ENCODE measurements around the gene ANAPC10. TPM values are rescaled to one million over a fixed set of nuclear protein-coding genes. Genes with fewer than 3 reads are reported as not detected.

The ANAPC10 gene
- total RNA-seq, 1 donor from 2014 or later = 27.1 TPM

DNA sequence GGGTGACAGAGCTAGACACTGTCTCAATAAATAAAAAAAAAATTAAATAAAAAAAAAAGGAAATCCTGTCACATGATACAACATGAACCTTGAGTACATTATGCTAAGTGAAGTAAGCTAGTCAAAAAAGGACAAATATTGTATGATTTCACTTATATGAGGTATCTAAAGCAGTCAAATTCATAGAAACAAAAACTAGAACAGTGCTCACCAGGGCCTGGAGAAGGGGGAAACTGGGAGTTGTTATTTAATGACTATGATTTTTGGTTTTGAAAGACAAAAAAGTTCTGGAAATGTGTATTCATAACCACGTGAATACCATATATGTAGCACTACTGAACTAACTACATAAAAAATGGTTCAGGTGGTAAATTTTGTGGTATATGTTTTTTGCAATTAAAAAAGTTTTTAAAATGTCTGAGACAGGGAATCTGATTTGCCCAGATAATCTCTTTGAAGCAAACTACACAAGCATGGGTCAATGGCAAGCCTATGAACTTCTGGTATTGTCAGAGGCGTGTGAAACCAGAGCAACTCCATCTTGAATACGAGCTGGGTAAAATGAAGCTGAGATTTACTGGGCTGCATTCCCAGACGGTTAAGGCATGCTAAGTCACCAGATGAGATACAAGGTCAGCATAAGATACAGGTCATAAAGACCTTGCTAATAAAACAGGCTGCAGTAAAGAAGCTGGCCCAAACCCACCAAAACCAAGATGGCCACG lies 42.3 kb downstream of the ANAPC10 start:
- H3K4me3 ChIP-seq (ENCODE audit: low read depth, low read length) = no peak overlapping the region
- DNase-seq (ENCODE audit: low read depth) = no peak
- TF ChIP-seq, protein P1, sequence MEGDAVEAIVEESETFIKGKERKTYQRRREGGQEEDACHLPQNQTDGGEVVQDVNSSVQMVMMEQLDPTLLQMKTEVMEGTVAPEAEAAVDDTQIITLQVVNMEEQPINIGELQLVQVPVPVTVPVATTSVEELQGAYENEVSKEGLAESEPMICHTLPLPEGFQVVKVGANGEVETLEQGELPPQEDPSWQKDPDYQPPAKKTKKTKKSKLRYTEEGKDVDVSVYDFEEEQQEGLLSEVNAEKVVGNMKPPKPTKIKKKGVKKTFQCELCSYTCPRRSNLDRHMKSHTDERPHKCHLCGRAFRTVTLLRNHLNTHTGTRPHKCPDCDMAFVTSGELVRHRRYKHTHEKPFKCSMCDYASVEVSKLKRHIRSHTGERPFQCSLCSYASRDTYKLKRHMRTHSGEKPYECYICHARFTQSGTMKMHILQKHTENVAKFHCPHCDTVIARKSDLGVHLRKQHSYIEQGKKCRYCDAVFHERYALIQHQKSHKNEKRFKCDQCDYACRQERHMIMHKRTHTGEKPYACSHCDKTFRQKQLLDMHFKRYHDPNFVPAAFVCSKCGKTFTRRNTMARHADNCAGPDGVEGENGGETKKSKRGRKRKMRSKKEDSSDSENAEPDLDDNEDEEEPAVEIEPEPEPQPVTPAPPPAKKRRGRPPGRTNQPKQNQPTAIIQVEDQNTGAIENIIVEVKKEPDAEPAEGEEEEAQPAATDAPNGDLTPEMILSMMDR (IDR thresholded peaks at IDR 0.05; ENCODE audit: insufficient read depth, low read length, severe bottlenecking) = no peak
- FAIRE-seq = no peak
- H3K27me3 ChIP-seq (ENCODE audit: control insufficient read depth, insufficient read depth, low read length) = no peaks in the 10 kb centered on the region
- no peaks in the 10 kb centered on the region for H3K36me3 ChIP-seq (ENCODE audit: control insufficient read depth, insufficient read depth, low read length)

DNA sequence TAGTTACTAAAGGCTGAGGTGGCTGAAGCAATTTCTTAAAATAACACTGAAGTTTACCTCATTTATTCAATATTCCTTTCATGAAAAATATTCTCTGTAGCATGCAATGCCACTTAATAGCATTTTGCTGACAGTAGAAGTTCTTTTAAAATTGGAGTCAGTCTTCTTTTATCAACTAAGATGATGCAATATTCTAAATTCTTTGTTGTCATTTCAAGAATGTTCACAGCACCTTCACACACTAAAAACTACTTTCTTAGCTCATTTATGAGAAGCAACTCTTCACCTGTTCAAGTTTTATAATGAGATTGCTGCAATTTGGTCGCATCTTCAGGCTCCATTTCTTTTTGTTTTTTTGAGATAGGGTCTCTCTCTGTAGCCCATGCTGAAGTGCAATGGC lies 48.8 kb downstream of the ANAPC10 start:
- Histone ChIP-seq H3K36me3 (ENCODE audit: control insufficient read depth, insufficient read depth, low read length) (no peaks in the 10 kb centered on the region), H3K4me3 (ENCODE audit: low read depth, low read length) (no peak overlapping the region), H3K27me3 (ENCODE audit: control insufficient read depth, insufficient read depth, low read length) (no peaks in the 10 kb centered on the region)
- DNase-seq (ENCODE audit: low read depth) (no peak), FAIRE-seq (no peak)
- TF ChIP-seq, protein P1 (IDR thresholded peaks at IDR 0.05; ENCODE audit: insufficient read depth, low read length, severe bottlenecking) = no peak

DNA sequence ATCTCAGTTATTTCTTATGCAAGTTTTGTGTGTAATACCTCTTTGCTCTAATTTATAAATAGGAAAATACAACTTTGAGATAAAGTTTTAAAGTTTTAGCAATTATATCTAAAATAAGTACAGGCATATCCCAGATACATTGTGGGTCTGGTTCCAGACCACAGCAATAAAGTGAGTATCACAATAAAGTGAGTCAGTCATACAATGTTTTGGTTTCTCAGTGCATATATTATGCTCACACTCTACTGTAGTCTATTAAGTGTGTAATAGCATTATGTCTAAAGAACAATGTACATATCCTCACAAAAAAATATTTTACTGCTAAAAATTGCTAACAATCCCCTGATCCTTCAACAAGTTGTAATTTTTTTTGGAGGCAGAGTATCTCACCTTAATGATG lies 49.2 kb downstream of the ANAPC10 start:
- H3K27me3 ChIP-seq (ENCODE audit: control insufficient read depth, insufficient read depth, low read length) = no peaks in the 10 kb centered on the region
- no peak for DNase-seq (ENCODE audit: low read depth)
- TF ChIP-seq, protein P1 (IDR thresholded peaks at IDR 0.05; ENCODE audit: insufficient read depth, low read length, severe bottlenecking) = no peak
- H3K36me3 ChIP-seq (ENCODE audit: control insufficient read depth, insufficient read depth, low read length) = no peaks in the 10 kb centered on the region
- no peak for FAIRE-seq
- H3K4me3 ChIP-seq (ENCODE audit: low read depth, low read length) = no peak overlapping the region

DNA sequence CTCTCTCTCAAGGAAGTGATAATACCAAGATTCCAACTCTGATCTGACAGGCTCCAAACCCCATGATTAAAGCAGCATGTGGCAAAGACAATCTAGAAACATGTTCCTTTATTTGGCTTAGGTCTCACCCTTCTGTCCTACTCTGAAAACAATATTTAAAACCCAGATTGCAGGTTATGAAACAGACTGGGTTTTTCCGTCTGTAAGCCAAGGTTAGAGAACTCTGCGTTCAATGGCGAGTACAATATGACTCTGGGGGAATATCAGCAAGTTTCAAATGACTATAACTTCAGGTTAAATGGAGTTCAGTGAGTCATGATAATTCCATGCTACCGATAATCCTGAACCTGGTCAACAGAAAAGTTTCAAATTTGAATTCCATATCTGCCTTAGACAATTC lies 50.8 kb downstream of the ANAPC10 start:
- Histone ChIP-seq H3K4me3 (ENCODE audit: low read depth, low read length) (no peak overlapping the region), H3K36me3 (ENCODE audit: control insufficient read depth, insufficient read depth, low read length) (no peaks in the 10 kb centered on the region), H3K27me3 (ENCODE audit: control insufficient read depth, insufficient read depth, low read length) (no peaks in the 10 kb centered on the region)
- DNase-seq (ENCODE audit: low read depth) (no peak), FAIRE-seq (no peak)
- TF ChIP-seq, protein P1 (IDR thresholded peaks at IDR 0.05; ENCODE audit: insufficient read depth, low read length, severe bottlenecking) = no peak

DNA sequence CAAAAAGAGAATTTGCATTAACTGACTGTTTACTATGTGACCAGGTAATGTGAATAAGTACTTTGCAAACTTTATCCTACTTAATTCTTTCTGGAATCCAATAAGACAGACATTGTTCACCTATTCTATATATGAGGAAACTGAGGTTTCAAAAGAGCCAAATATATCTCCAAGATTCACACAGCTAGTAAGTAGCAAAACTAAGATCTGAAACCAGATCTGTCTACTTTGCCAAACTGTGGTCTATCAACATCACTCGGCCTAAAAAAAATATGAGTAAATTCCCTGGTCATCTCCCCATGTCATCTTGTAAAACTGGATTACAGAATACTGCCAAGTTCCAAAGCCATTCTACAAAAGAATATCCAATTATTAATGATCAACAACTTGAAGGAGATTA lies 52.8 kb downstream of the ANAPC10 start:
- Histone ChIP-seq H3K27me3 (ENCODE audit: control insufficient read depth, insufficient read depth, low read length) (no peaks in the 10 kb centered on the region), H3K36me3 (ENCODE audit: control insufficient read depth, insufficient read depth, low read length) (no peaks in the 10 kb centered on the region), H3K4me3 (ENCODE audit: low read depth, low read length) (no peak overlapping the region)
- TF ChIP-seq, protein P1 (IDR thresholded peaks at IDR 0.05; ENCODE audit: insufficient read depth, low read length, severe bottlenecking) = no peak
- DNase-seq (ENCODE audit: low read depth) (no peak), FAIRE-seq (no peak)

DNA sequence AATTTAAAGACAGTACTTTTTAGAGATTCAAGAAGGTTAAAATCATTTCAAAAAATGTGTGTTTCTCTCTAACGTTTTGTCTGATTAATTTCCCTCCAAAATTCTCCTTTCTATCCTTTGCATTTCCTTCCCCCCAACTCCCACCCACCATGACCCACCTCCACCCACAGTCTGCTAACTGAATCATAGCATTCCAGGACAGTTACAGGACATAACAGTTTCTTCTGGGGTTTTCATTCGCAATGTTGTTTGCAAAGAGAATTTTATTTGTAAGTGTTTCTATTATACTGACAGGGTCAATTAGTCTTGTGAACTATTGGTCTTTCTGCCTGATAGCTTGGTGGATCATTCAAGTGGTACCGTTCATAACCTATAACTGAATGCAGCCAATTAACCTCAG lies 53.7 kb downstream of the ANAPC10 start:
- no peaks in the 10 kb centered on the region for H3K27me3 ChIP-seq (ENCODE audit: control insufficient read depth, insufficient read depth, low read length)
- no peak overlapping the region for H3K4me3 ChIP-seq (ENCODE audit: low read depth, low read length)
- TF ChIP-seq, protein P1 (IDR thresholded peaks at IDR 0.05; ENCODE audit: insufficient read depth, low read length, severe bottlenecking) = no peak
- FAIRE-seq (no peak), DNase-seq (ENCODE audit: low read depth) (peak; percentile 23)
- H3K36me3 ChIP-seq (ENCODE audit: control insufficient read depth, insufficient read depth, low read length) = no peaks in the 10 kb centered on the region
